H1 (cell line): ENCODE data around the gene RNF149. TPM values are rescaled to one million over a fixed set of nuclear protein-coding genes. Genes with fewer than 3 reads are reported as not detected.

Experiments
- CTCF ChIA-PET: fragments of 300-600 bp; sonication (Branson Sonifier 250); formaldehyde crosslinking; loops from one replicate; lab custom pipeline; 2021; ENCODE audit not compliant: partially characterized antibody; lab: Charles Lee
- POLR2A ChIA-PET: fragments of 300-600 bp; sonication (Branson Sonifier 250); formaldehyde crosslinking; loops from one replicate; lab custom pipeline; 2021; ENCODE audit warnings: inconsistent platforms; ENCODE audit not compliant: partially characterized antibody; lab: Charles Lee
- DNase-seq, 2 experiments: peaks; one replicate each; pipeline versions ENCODE4 v3.0.0 to v3.0.0-alpha.2; 2010 to 2022; ENCODE audit warnings: low spot score in 2 of 2, low read depth in 1 of 2, mixed read lengths in 1 of 2
- FAIRE-seq: peaks from 2 replicates; lab custom pipeline; 2011; peaks lifted over from hg19 to GRCh38; lab: Jason Lieb, UNC
- H2AFZ ChIP-seq: 2 replicates; pipeline ENCODE4 v1.8.1; 2012; ENCODE audit warnings: low read length, inconsistent platforms
- H2AK5ac ChIP-seq: 2 replicates; pipeline ENCODE4 v1.6.1; 2013; ENCODE audit warnings: low read depth, low read length
- H2BK120ac ChIP-seq: replicated peaks from 2 replicates; pipeline ENCODE3; 2013; ENCODE audit warnings: low read depth, low read length, inconsistent platforms
- H2BK12ac ChIP-seq: 2 replicates; pipeline ENCODE4 v1.6.1; 2013; ENCODE audit warnings: low read depth, low read length
- H2BK15ac ChIP-seq: 2 replicates; pipeline ENCODE4 v1.6.1; 2013; ENCODE audit warnings: low read length
- H2BK20ac ChIP-seq: 2 replicates; pipeline ENCODE4 v1.6.1; 2013; ENCODE audit warnings: low read length
- H2BK5ac ChIP-seq: 2 replicates; pipeline ENCODE4 v1.6.1; 2013; ENCODE audit warnings: low read depth, low read length
- H3K14ac ChIP-seq: 2 replicates; pipeline ENCODE4 v1.6.1; 2013; ENCODE audit warnings: inconsistent platforms; ENCODE audit not compliant: insufficient read length
- H3K18ac ChIP-seq: 2 replicates; pipeline ENCODE4 v1.6.1; 2013; ENCODE audit warnings: low read length; ENCODE audit errors: extremely low read depth
- H3K23ac ChIP-seq: 2 replicates; pipeline ENCODE4 v1.6.1; 2013; ENCODE audit warnings: inconsistent platforms; ENCODE audit not compliant: insufficient read length
- H3K23me2 ChIP-seq: 2 replicates; pipeline ENCODE4 v1.6.1; 2013; ENCODE audit warnings: low read depth, low read length
- H3K27ac ChIP-seq: 2 replicates; pipeline ENCODE4 v1.6.1; 2011; ENCODE audit warnings: low read depth, low read length, inconsistent platforms
- H3K27me3 ChIP-seq, 4 experiments: replicated peaks in 1 of 4; 1 replicate in 1 of 4; 2 replicates in 3 of 4; pipeline versions ENCODE4 v1.6.1 to v1.8.1; 2011 to 2013; ENCODE audit warnings: low read length in 3 of 4, mild to moderate bottlenecking in 3 of 4, inconsistent platforms in 2 of 4, mixed read lengths in 2 of 4, moderate library complexity in 1 of 4; ENCODE audit not compliant: control insufficient read depth in 3 of 4, insufficient read depth in 3 of 4; ENCODE audit errors: extremely low read depth in 1 of 4
- H3K36me3 ChIP-seq, 4 experiments: 2 replicates each; pipeline versions ENCODE4 v1.6.1 to v1.8.1; 2011 to 2013; ENCODE audit warnings: mild to moderate bottlenecking in 4 of 4, low read length in 3 of 4, moderate library complexity in 2 of 4, control low read depth in 1 of 4, inconsistent platforms in 1 of 4; ENCODE audit not compliant: insufficient read depth in 4 of 4, control insufficient read depth in 2 of 4
- H3K4ac ChIP-seq: replicated peaks from 2 replicates; pipeline ENCODE3; 2013; ENCODE audit warnings: low read length, low read depth, mixed read lengths, inconsistent platforms; ENCODE audit not compliant: insufficient read length
- H3K4me1 ChIP-seq, 4 experiments: replicated peaks in 1 of 4; 1 replicate in 1 of 4; 2 replicates in 3 of 4; pipeline versions ENCODE4 v1.6.1 to v1.8.1; 2011 to 2013; ENCODE audit warnings: low read length in 3 of 4, inconsistent platforms in 2 of 4, mixed read lengths in 1 of 4; ENCODE audit not compliant: insufficient read depth in 4 of 4, control insufficient read depth in 3 of 4
- H3K4me2 ChIP-seq, 2 experiments: 2 replicates each; pipeline versions ENCODE4 v1.6.1 to v1.8.1; 2011 to 2013; ENCODE audit warnings: low read depth in 2 of 2, low read length in 2 of 2, control low read depth in 1 of 2, inconsistent platforms in 1 of 2, mild to moderate bottlenecking in 1 of 2; ENCODE audit not compliant: insufficient read depth in 1 of 2
- H3K4me3 ChIP-seq, 4 experiments: fragments of 200-600, 300-600 bp in 1 of 4; sonication (generic), shearing (Covaris generic), sonication (Bioruptor Twin) in 1 of 4; 2 replicates each; pipeline versions ENCODE4 v1.5.1 to v1.8.1; 2011 to 2016; ENCODE audit warnings: low read length in 4 of 4, low read depth in 3 of 4, control low read depth in 2 of 4, inconsistent platforms in 2 of 4, mild to moderate bottlenecking in 2 of 4, mixed read lengths in 1 of 4, moderate library complexity in 1 of 4; ENCODE audit not compliant: insufficient read depth in 2 of 4; ENCODE audit errors: extremely low read depth in 1 of 4
- H3K56ac ChIP-seq: replicated peaks from 2 replicates; pipeline ENCODE3; 2013; ENCODE audit warnings: low read depth, mild to moderate bottlenecking, mixed read lengths, low read length, inconsistent platforms; ENCODE audit not compliant: insufficient read length
- H3K79me1 ChIP-seq: 2 replicates; pipeline ENCODE4 v1.6.1; 2013; ENCODE audit warnings: low read depth, low read length, control low read depth
- H3K79me2 ChIP-seq, 2 experiments: 2 replicates each; pipeline versions ENCODE4 v1.6.1 to v1.8.1; 2012 to 2013; ENCODE audit warnings: low read length in 2 of 2, mild to moderate bottlenecking in 2 of 2, inconsistent platforms in 1 of 2; ENCODE audit not compliant: insufficient read depth in 2 of 2, control insufficient read depth in 1 of 2
- H3K9ac ChIP-seq, 4 experiments: replicated peaks in 1 of 4; 1 replicate in 1 of 4; 2 replicates in 3 of 4; pipeline versions ENCODE4 v1.6.1 to v1.8.1; 2011 to 2013; ENCODE audit warnings: low read depth in 3 of 4, low read length in 3 of 4, control low read depth in 2 of 4, mild to moderate bottlenecking in 2 of 4, moderate library complexity in 2 of 4, inconsistent platforms in 1 of 4; ENCODE audit errors: extremely low read depth in 1 of 4
- H3K9me3 ChIP-seq, 2 experiments: 2 replicates each; pipeline versions ENCODE4 v1.6.1 to v1.8.1; 2012 to 2013; ENCODE audit warnings: mild to moderate bottlenecking in 2 of 2, moderate library complexity in 2 of 2, control low read depth in 1 of 2, inconsistent platforms in 1 of 2, low read depth in 1 of 2, low read length in 1 of 2, mixed read lengths in 1 of 2; ENCODE audit not compliant: insufficient read depth in 2 of 2
- H4K20me1 ChIP-seq, 2 experiments: replicated peaks in 1 of 2; 2 replicates each; pipeline versions ENCODE3 to v1.8.1; 2011 to 2013; ENCODE audit warnings: inconsistent platforms in 2 of 2, low read length in 2 of 2, mild to moderate bottlenecking in 1 of 2; ENCODE audit not compliant: insufficient read depth in 2 of 2, control insufficient read depth in 1 of 2
- H4K5ac ChIP-seq: 2 replicates; pipeline ENCODE4 v1.6.1; 2013; ENCODE audit warnings: low read length, low read depth, mixed read lengths, inconsistent platforms; ENCODE audit not compliant: insufficient read length
- H4K8ac ChIP-seq: 2 replicates; pipeline ENCODE4 v1.8.0; 2013; ENCODE audit warnings: mild to moderate bottlenecking, moderate library complexity, low read length, inconsistent platforms; ENCODE audit not compliant: insufficient read depth; ENCODE audit errors: extremely low read depth
- H4K91ac ChIP-seq: replicated peaks from 2 replicates; pipeline ENCODE3; 2013; ENCODE audit warnings: low read length, mixed read lengths, inconsistent platforms; ENCODE audit not compliant: insufficient read length
- BACH1 ChIP-seq: IDR thresholded peaks from 2 replicates; pipeline ENCODE4 v1.6.1; 2012; ENCODE audit warnings: low read length, improper control_type of control experiment
- CBX5 ChIP-seq: fragments of 300-800, 300-1000 bp; sonication (generic); IDR thresholded peaks from 2 replicates; pipeline ENCODE4 v1.7.1; 2016; ENCODE audit warnings: antibody characterized with exemption, low read length, low read depth
- JUN ChIP-seq: IDR thresholded peaks from 2 replicates; pipeline ENCODE4 v1.6.1; 2011; ENCODE audit warnings: low read depth, mild to moderate bottlenecking, improper control_type of control experiment, low read length
- NRF1 ChIP-seq: IDR thresholded peaks from 2 replicates; pipeline ENCODE4 v1.6.1; 2011; ENCODE audit warnings: mild to moderate bottlenecking, low read depth, low read length, improper control_type of control experiment
- PHF8 ChIP-seq: fragments of 200-600 bp; sonication (generic); conservative IDR thresholded peaks from 2 replicates; pipeline ENCODE4 v1.7.1; 2012; ENCODE audit warnings: low read depth, mild to moderate bottlenecking, inconsistent platforms, low read length, moderate library complexity
- SAP30 ChIP-seq: fragments of 300-600 bp; sonication (generic); IDR thresholded peaks from 2 replicates; pipeline ENCODE4 v1.7.1; 2012; ENCODE audit warnings: low read length, moderate library complexity, mild to moderate bottlenecking, inconsistent platforms; ENCODE audit not compliant: insufficient read depth, insufficient replicate concordance
- TAF1 ChIP-seq: IDR thresholded peaks from 2 replicates; pipeline ENCODE4 v1.6.1; 2011; ENCODE audit warnings: mild to moderate bottlenecking, low read depth, low read length
- YY1 ChIP-seq: IDR thresholded peaks from 2 replicates; pipeline ENCODE4 v1.6.1; 2011; ENCODE audit warnings: low read depth, mild to moderate bottlenecking, low read length
- WGBS, 2 experiments: shearing (Covaris generic) in 1 of 2; methylation state at CpG; one replicate each; pipeline versions ENCODE4 v1.1.6 to v1.1.7; 2013 to 2015; ENCODE audit warnings: low lambda C conversion rate in 2 of 2, mixed read lengths in 2 of 2, inconsistent platforms in 1 of 2, low coverage in 1 of 2, missing lambda C conversion rate in 1 of 2; ENCODE audit not compliant: insufficient replicate concordance in 2 of 2, insufficient coverage in 1 of 2, insufficient read length in 1 of 2; ENCODE audit errors: extremely low coverage in 1 of 2, missing lambda C conversion rate in 1 of 2; 5-methylcytosine and 5-hydroxymethylcytosine counted together
- polyA plus RNA-seq, 7 experiments: library from polyadenylated mRNA; depleted of rRNA in 3 of 7; stranded (reverse) in 5 of 7; unstranded in 2 of 7; fragments of >200 nt in 5 of 7; fragments of 200-250 nt in 2 of 7; gene quantifications; 1 replicate in 5 of 7; 2 replicates in 1 of 7; 4 replicates in 1 of 7; pipeline versions ENCODE4 v1.2.1 to v1.2.3, GENCODE V29; 2011 to 2013; ENCODE audit warnings: missing spikeins in 2 of 7, mixed read lengths in 2 of 7
- total RNA-seq: library from RNA; stranded (reverse); fragmentation: NEBNext Ultra II Directional; extraction: Animal tissue kit (Norgen Biotek cat#: 25700); gene quantifications from 2 replicates; pipeline ENCODE4 v1.2.1, GENCODE V29; 2021
- TF ChIP-seq, protein P1 (sequence below): IDR thresholded peaks from 2 replicates; pipeline ENCODE4 v1.6.1; 2011; ENCODE audit warnings: low read length, improper control_type of control experiment
- TF ChIP-seq, protein P2 (sequence below): IDR thresholded peaks from 2 replicates; pipeline ENCODE4 v1.6.1; 2012; ENCODE audit warnings: inconsistent platforms

The RNF149 gene
- total and polyA plus RNA-seq, 2 of the 8 experiments (the other 6 are each of a cell fraction or from before 2014, with no cell fraction given), result 16.6 to 28.2 TPM

- H3K4me1 ChIP-seq, result peaks cover 10 to 27% (median 17%) of the 10 kb centered on the region in 4 experiments; a peak in 6 of 7 replicates
- peak overlapping the region in 1 of 4 experiments; percentile 11; a peak in 3 of 8 replicates for H3K4me3 ChIP-seq
- no peak overlapping the region for H3K56ac ChIP-seq
- no peaks in the 10 kb centered on the region for H3K79me2 ChIP-seq
- ChIA-PET CTCF (interaction anchor here (0.7 to 1.6 kb wide), 8 partner anchors 8 to 389 kb away, joined by 3 to 14 read pairs (median 3); no protein-coding TSS in a partner anchor), POLR2A (interaction anchor here (0.8 to 1.8 kb wide), 3 partner anchors 11 to 328 kb away, joined by 3 to 7 read pairs (median 4); partner anchors contain the start of gene RPL31)
- no peak overlapping the region for H4K5ac ChIP-seq
- 0 out of 7 replicates have a peak overlapping the region, but pooled peaks of 1 of the 4 experiments have one; percentile 24 for H3K9ac ChIP-seq
- H3K4me2 ChIP-seq, result peak overlapping the region; percentile 30 to 52
- no peaks in the 10 kb centered on the region for H3K27me3 ChIP-seq
- H2AK5ac ChIP-seq, result 0 out of 2 replicates have a peak overlapping the region, but pooled peaks have one; percentile 65
- FAIRE-seq, result no peak
- peak overlapping the region; percentile 10; the same call in 1 of the 2 replicates for H2AFZ ChIP-seq
- 0 out of 2 replicates have a peak overlapping the region, but pooled peaks have one; percentile 21 for H2BK15ac ChIP-seq
- H4K20me1 ChIP-seq, result no peaks in the 10 kb centered on the region
- H3K9me3 ChIP-seq, result peaks cover 0 to 9% of the 10 kb centered on the region in 2 experiments; a peak in 2 of 4 replicates
- H3K23ac ChIP-seq, result no peak overlapping the region
- no peak overlapping the region; the same call in 1 of the 2 replicates for H3K27ac ChIP-seq
- no peak overlapping the region for H3K14ac ChIP-seq
- H2BK5ac ChIP-seq, result peak overlapping the region; percentile 89; the same call in 1 of the 2 replicates
- no peaks in the 10 kb centered on the region for H3K23me2 ChIP-seq
- peak overlapping the region; percentile 8 for H2BK120ac ChIP-seq
- peak overlapping the region; percentile 5 for H4K91ac ChIP-seq
- peak overlapping the region; percentile 74 for H3K18ac ChIP-seq
- no peak overlapping the region for H3K4ac ChIP-seq
- no peaks in the 10 kb centered on the region for H3K79me1 ChIP-seq
- 39% methylated on average over 12 of the region's 12 CpGs; no CpG with 5 or more reads in 1 of the 2 experiments for WGBS, 2 experiments
- no peak overlapping the region for H4K8ac ChIP-seq
- peak overlapping the region; percentile 73; the same call in 1 of the 2 replicates for H2BK12ac ChIP-seq
- H3K36me3 ChIP-seq, result no peaks in the 10 kb centered on the region
- H2BK20ac ChIP-seq, result peak overlapping the region; percentile 84; the same call in 1 of the 2 replicates
- no peak for DNase-seq
- TF ChIP-seq TAF1, result no peak
- no peak for TF ChIP-seq YY1
- TF ChIP-seq SAP30, result no peak
- TF ChIP-seq CBX5, result no peak
- no peak for TF ChIP-seq JUN
- no peak for TF ChIP-seq NRF1
- no peak for TF ChIP-seq PHF8
- TF ChIP-seq, protein P1, sequence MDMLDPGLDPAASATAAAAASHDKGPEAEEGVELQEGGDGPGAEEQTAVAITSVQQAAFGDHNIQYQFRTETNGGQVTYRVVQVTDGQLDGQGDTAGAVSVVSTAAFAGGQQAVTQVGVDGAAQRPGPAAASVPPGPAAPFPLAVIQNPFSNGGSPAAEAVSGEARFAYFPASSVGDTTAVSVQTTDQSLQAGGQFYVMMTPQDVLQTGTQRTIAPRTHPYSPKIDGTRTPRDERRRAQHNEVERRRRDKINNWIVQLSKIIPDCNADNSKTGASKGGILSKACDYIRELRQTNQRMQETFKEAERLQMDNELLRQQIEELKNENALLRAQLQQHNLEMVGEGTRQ, result no peak
- no peak for TF ChIP-seq BACH1
- TF ChIP-seq, protein P2, sequence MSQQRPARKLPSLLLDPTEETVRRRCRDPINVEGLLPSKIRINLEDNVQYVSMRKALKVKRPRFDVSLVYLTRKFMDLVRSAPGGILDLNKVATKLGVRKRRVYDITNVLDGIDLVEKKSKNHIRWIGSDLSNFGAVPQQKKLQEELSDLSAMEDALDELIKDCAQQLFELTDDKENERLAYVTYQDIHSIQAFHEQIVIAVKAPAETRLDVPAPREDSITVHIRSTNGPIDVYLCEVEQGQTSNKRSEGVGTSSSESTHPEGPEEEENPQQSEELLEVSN, result no peak
Observed at GRCh38 chr2:101330253-101330933, 21.9 kb upstream of the RNF149 start.
